Endothelial cell of umbilical vein (primary cell): ENCODE results near the gene MBTPS1. TPM values are rescaled to one million over a fixed set of nuclear protein-coding genes. Genes with fewer than 3 reads are reported as not detected.

Experiments
- BruUV-seq: library from RNA; stranded (reverse); fragments of 400-500 nt; replicated peaks from 2 replicates; lab custom pipeline; 2021; lab: Mats Ljungman, UMichigan
- CTCF ChIA-PET: fragments of 300-600, 350-600 bp; sonication (Branson Sonifier 250); formaldehyde crosslinking; loops from one replicate; lab custom pipeline; 2021; ENCODE audit warnings: antibody characterized with exemption, inconsistent platforms; lab: Charles Lee
- POLR2A ChIA-PET: fragments of 300-600, 350-600 bp; sonication (Branson Sonifier 250); formaldehyde crosslinking; loops from one replicate; lab custom pipeline; 2021; ENCODE audit warnings: antibody characterized with exemption, inconsistent platforms; lab: Charles Lee
- DNase-seq: peaks from one replicate; pipeline ENCODE4 v3.0.0-alpha.2; 2011; ENCODE audit warnings: low read depth, low spot score
- FAIRE-seq: peaks from 2 replicates; lab custom pipeline; 2011; peaks lifted over from hg19 to GRCh38; lab: Jason Lieb, UNC
- H2AFZ ChIP-seq: 2 replicates; pipeline ENCODE4 v1.6.0; 2012; ENCODE audit warnings: low read depth, low read length, control low read depth, inconsistent platforms
- H3K27ac ChIP-seq: 2 replicates; pipeline ENCODE4 v1.5.1; 2011; ENCODE audit warnings: low read depth, mild to moderate bottlenecking, control low read depth, low read length, moderate library complexity; ENCODE audit not compliant: insufficient read depth
- H3K27me3 ChIP-seq, 2 experiments: 2 replicates each; pipeline versions ENCODE4 v1.6.0 to v1.6.1; 2011; ENCODE audit warnings: low read length in 2 of 2, mixed read lengths in 1 of 2; ENCODE audit not compliant: control insufficient read depth in 2 of 2, insufficient read depth in 2 of 2
- H3K36me3 ChIP-seq, 2 experiments: 2 replicates in 1 of 2; 3 replicates in 1 of 2; pipeline ENCODE4 v1.5.1; 2011; ENCODE audit warnings: low read length in 2 of 2, mild to moderate bottlenecking in 1 of 2, moderate library complexity in 1 of 2; ENCODE audit not compliant: control insufficient read depth in 2 of 2, insufficient read depth in 2 of 2; ENCODE audit errors: extremely low read depth in 1 of 2
- H3K4me1 ChIP-seq: 3 replicates; pipeline ENCODE4 v1.5.1; 2011; ENCODE audit warnings: mild to moderate bottlenecking, low read length; ENCODE audit not compliant: control insufficient read depth, insufficient read depth; ENCODE audit errors: extremely low read depth
- H3K4me2 ChIP-seq: 2 replicates; pipeline ENCODE4 v1.6.1; 2011; ENCODE audit warnings: low read length, control low read depth, mixed read lengths; ENCODE audit not compliant: insufficient read depth
- H3K4me3 ChIP-seq, 3 experiments: fragments of 200-600 bp in 1 of 3; sonication (generic), shearing (Covaris generic) in 1 of 3; replicated peaks in 1 of 3; 2 replicates each; pipeline ENCODE4 v1.5.1; 2011 to 2016; ENCODE audit warnings: control low read depth in 3 of 3, low read length in 3 of 3, mild to moderate bottlenecking in 2 of 3, inconsistent platforms in 1 of 3, low read depth in 1 of 3, moderate library complexity in 1 of 3; ENCODE audit not compliant: insufficient read depth in 1 of 3
- H3K79me2 ChIP-seq: 2 replicates; pipeline ENCODE4 v1.6.0; 2012; ENCODE audit warnings: low read length, inconsistent platforms; ENCODE audit not compliant: control insufficient read depth, insufficient read depth
- H3K9ac ChIP-seq: replicated peaks from 2 replicates; pipeline ENCODE3; 2011; ENCODE audit warnings: low read length, control low read depth; ENCODE audit not compliant: insufficient read depth; ENCODE audit errors: extremely low read depth
- H3K9me1 ChIP-seq: replicated peaks from 3 replicates; pipeline ENCODE4 v1.6.0; 2011; ENCODE audit warnings: mild to moderate bottlenecking, low read length; ENCODE audit not compliant: control insufficient read depth, insufficient read depth; ENCODE audit errors: extremely low read depth
- H3K9me3 ChIP-seq: replicated peaks from 2 replicates; pipeline ENCODE4 v1.5.1; 2012; ENCODE audit warnings: low read length, inconsistent platforms; ENCODE audit not compliant: control insufficient read depth, insufficient read depth
- H4K20me1 ChIP-seq: replicated peaks from 2 replicates; pipeline ENCODE3; 2011; ENCODE audit warnings: mild to moderate bottlenecking, low read length; ENCODE audit not compliant: control insufficient read depth, insufficient read depth; ENCODE audit errors: extremely low read depth
- EZH2 ChIP-seq: IDR thresholded peaks from 2 replicates; pipeline ENCODE4 v1.6.1; 2012; ENCODE audit warnings: borderline replicate concordance, low read depth, mild to moderate bottlenecking, moderate library complexity, low read length, inconsistent platforms; ENCODE audit not compliant: severe bottlenecking
- FOS ChIP-seq: IDR thresholded peaks from 2 replicates; pipeline ENCODE4 v1.6.1; 2011; ENCODE audit warnings: mild to moderate bottlenecking, low read length, moderate library complexity, borderline replicate concordance; ENCODE audit not compliant: insufficient read depth
- GATA2 ChIP-seq: IDR thresholded peaks from 2 replicates; pipeline ENCODE4 v1.7.0; 2011; ENCODE audit warnings: low read depth, mild to moderate bottlenecking, moderate library complexity, mixed read lengths, low read length; ENCODE audit not compliant: insufficient read length, insufficient read depth
- JUN ChIP-seq: IDR thresholded peaks from 2 replicates; pipeline ENCODE4 v1.6.1; 2011; ENCODE audit warnings: borderline replicate concordance, low read depth; ENCODE audit not compliant: insufficient read length, insufficient read depth
- MAX ChIP-seq: IDR thresholded peaks from 2 replicates; pipeline ENCODE4 v1.6.1; 2011; ENCODE audit not compliant: insufficient read depth, insufficient read length
- MYC ChIP-seq: IDR thresholded peaks from one replicate; pipeline ENCODE4 v1.6.1; 2011; ENCODE audit warnings: mild to moderate bottlenecking, low read depth, low read length
- POLR2A ChIP-seq: IDR thresholded peaks from 2 replicates; pipeline ENCODE4 v1.6.1; 2012; ENCODE audit warnings: low read depth, mild to moderate bottlenecking, control low read depth, low read length
- POLR2AphosphoS5 ChIP-seq: IDR thresholded peaks from 2 replicates; pipeline ENCODE4 v1.6.1; 2012; ENCODE audit warnings: low read depth, mild to moderate bottlenecking, control low read depth, low read length, moderate library complexity; ENCODE audit not compliant: insufficient read depth
- dilution Hi-C: fragments of 300-500 bp; cut with MboI; formaldehyde crosslinking; loops from one replicate; pipeline ENCODE4 v1.15.0; 2019; ENCODE audit warnings: low sequenced_read_pairs; ENCODE audit not compliant: extremely low pct_ligation_motif_present
- intact Hi-C: fragments of 100-400 bp; cut with micrococcal nuclease; formaldehyde crosslinking; loops from one replicate; pipeline ENCODE4 v1.10.0; 2022
- polyA plus RNA-seq, 4 experiments: library from polyadenylated mRNA; depleted of rRNA in 3 of 4; stranded (reverse) in 3 of 4; unstranded in 1 of 4; fragments of >200 nt; gene quantifications; 2 replicates each; pipeline versions ENCODE4 v1.2.1 to v1.2.3, GENCODE V29; 2011 to 2012; ENCODE audit warnings: missing spikeins in 1 of 4
- total RNA-seq: library from RNA; stranded (reverse); gene quantifications from 2 replicates; pipeline ENCODE4 v1.2.3, GENCODE V29; 2021
- TF ChIP-seq, protein P1 (sequence below), 2 donors: IDR thresholded peaks; 1 replicate in 1 of 2; 2 replicates in 1 of 2; pipeline ENCODE4 v1.5.1; 2011; ENCODE audit warnings: low read length in 2 of 2, mild to moderate bottlenecking in 2 of 2, moderate library complexity in 2 of 2, control low read depth in 1 of 2, inconsistent platforms in 1 of 2, low read depth in 1 of 2; ENCODE audit not compliant: insufficient read depth in 1 of 2; ENCODE audit errors: extremely low read depth in 1 of 2

Gene MBTPS1
- total and polyA plus RNA-seq, 2 donors (not counting 3 experiments of a cell fraction or from before 2014, with no cell fraction given), result 82.3 to 99.6 TPM

DNA sequence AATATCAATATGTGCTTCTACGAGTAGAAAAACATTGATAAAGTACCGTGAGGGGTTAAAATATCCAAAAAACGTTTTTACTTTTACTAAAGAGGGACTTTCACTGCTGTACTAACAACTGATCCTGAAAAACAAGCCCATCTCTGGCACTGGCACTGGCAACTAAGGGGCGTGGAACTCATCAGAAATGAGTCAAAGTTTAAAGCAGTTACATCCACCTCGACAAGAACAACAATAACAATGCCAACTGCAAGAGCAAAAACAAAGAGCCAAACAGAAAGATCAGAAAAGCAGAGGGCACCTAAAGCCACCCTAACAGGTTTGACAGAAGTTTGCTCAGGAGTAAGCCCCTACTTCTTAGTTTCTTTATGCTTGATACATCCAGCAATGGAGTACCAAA lies 13.1 kb downstream of the MBTPS1 start:
- no peaks in the 10 kb centered on the region for H3K9me3 ChIP-seq
- intact Hi-C loops, result no loop called here
- H3K4me2 ChIP-seq, result no peak overlapping the region
- H3K79me2 ChIP-seq, result peaks cover 51% of the 10 kb centered on the region
- H3K36me3 ChIP-seq, result peaks cover 3 to 14% of the 10 kb centered on the region in 2 experiments
- no TSS peak for BruUV-seq
- TF ChIP-seq EZH2 (no peak), FOS (no peak), POLR2AphosphoS5 (no peak), JUN (no peak), POLR2A (no peak), MAX (no peak), MYC (no peak), GATA2 (no peak)
- TF ChIP-seq, protein P1, sequence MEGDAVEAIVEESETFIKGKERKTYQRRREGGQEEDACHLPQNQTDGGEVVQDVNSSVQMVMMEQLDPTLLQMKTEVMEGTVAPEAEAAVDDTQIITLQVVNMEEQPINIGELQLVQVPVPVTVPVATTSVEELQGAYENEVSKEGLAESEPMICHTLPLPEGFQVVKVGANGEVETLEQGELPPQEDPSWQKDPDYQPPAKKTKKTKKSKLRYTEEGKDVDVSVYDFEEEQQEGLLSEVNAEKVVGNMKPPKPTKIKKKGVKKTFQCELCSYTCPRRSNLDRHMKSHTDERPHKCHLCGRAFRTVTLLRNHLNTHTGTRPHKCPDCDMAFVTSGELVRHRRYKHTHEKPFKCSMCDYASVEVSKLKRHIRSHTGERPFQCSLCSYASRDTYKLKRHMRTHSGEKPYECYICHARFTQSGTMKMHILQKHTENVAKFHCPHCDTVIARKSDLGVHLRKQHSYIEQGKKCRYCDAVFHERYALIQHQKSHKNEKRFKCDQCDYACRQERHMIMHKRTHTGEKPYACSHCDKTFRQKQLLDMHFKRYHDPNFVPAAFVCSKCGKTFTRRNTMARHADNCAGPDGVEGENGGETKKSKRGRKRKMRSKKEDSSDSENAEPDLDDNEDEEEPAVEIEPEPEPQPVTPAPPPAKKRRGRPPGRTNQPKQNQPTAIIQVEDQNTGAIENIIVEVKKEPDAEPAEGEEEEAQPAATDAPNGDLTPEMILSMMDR (IDR thresholded peaks at IDR 0.05; ENCODE audit: extremely low read depth in 1 of 2, insufficient read depth in 1 of 2, low read depth in 1 of 2, low read length in 2 of 2), result no peak
- FAIRE-seq (peak; percentile 58), DNase-seq (peak; percentile 17)
- ChIA-PET CTCF (interaction anchor here (1.4 to 1.7 kb wide), 4 partner anchors 12 to 83 kb away, joined by 3 to 6 read pairs (median 4); partner anchors contain the start of genes MBTPS1 and TAF1C), POLR2A (no interaction called here)
- no peaks in the 10 kb centered on the region for H3K27me3 ChIP-seq
- no peak overlapping the region for H3K27ac ChIP-seq
- no peak overlapping the region for H3K9ac ChIP-seq
- H4K20me1 ChIP-seq, result peaks cover 2% of the 10 kb centered on the region
- no peak overlapping the region for H3K4me3 ChIP-seq
- H2AFZ ChIP-seq, result no peak overlapping the region
- no peaks in the 10 kb centered on the region for H3K9me1 ChIP-seq
- H3K4me1 ChIP-seq, result no peaks in the 10 kb centered on the region
- dilution Hi-C loops, result no loop called here
